ENCODE results near the gene ARL15.

DNA sequence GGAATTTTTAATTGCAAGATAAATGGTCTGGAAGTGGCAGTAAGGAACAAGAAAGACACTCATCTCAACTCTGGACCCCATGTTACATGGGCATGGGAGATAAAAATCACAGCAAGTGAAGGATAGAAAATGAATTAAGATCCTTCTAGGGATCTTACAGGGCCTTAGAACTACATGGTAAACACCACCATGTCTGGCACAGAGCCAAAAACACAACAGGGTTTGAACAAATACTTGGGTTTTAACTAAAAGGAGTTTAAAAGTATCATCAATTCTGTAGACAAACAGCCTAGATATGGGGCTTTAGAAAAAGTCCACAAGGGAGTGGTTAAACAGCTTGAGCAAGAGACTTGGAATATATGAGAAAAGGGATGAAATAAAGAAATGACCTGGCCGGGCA lies 366.4 kb downstream of the ARL15 start:
- TF ChIP-seq, protein P1, sequence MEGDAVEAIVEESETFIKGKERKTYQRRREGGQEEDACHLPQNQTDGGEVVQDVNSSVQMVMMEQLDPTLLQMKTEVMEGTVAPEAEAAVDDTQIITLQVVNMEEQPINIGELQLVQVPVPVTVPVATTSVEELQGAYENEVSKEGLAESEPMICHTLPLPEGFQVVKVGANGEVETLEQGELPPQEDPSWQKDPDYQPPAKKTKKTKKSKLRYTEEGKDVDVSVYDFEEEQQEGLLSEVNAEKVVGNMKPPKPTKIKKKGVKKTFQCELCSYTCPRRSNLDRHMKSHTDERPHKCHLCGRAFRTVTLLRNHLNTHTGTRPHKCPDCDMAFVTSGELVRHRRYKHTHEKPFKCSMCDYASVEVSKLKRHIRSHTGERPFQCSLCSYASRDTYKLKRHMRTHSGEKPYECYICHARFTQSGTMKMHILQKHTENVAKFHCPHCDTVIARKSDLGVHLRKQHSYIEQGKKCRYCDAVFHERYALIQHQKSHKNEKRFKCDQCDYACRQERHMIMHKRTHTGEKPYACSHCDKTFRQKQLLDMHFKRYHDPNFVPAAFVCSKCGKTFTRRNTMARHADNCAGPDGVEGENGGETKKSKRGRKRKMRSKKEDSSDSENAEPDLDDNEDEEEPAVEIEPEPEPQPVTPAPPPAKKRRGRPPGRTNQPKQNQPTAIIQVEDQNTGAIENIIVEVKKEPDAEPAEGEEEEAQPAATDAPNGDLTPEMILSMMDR (conservative IDR thresholded peaks at IDR 0.05 in 1 of 2, IDR thresholded peaks at IDR 0.05 in 1 of 2; ENCODE audit: extremely low read depth in 1 of 2, insufficient read depth in 1 of 2, low read depth in 1 of 2, low read length in 2 of 2): no peak
- no peak for TF ChIP-seq EZH2 (IDR thresholded peaks at IDR 0.05; ENCODE audit: borderline replicate concordance, low read length)
